GM12878 (cell line): ENCODE results near the gene XYLB. TPM values are rescaled to one million over a fixed set of nuclear protein-coding genes. Genes with fewer than 3 reads are reported as not detected.

Experiments used
- ATAC-seq: fragments of 200-7000 bp; cut with Tn5 transposase; 3 replicates; pipeline ENCODE4 v1.9.1; 2020; ENCODE audit warnings: mild to moderate bottlenecking, moderate library complexity
- BruUV-seq: library from RNA; stranded (reverse); fragments of 400-500 nt; replicated peaks from 2 replicates; lab custom pipeline; 2021; lab: Mats Ljungman, UMichigan
- CTCF ChIA-PET: fragments of 300-600 bp; sonication (Branson Sonifier 250); formaldehyde crosslinking; extraction: SDS; loops from one replicate; lab custom pipeline; 2021; ENCODE audit warnings: inconsistent platforms; lab: Yijun Ruan, JAX
- POLR2A ChIA-PET: fragments of 350-600 bp; formaldehyde crosslinking; extraction: SDS; loops from one replicate; lab custom pipeline; 2021; ENCODE audit warnings: inconsistent platforms; lab: Charles Lee
- RAD21 ChIA-PET: fragments of 300-600 bp; sonication (Branson Sonifier 250); formaldehyde crosslinking; loops from one replicate; lab custom pipeline; 2023; ENCODE audit warnings: antibody characterized with exemption; ENCODE audit not compliant: unreplicated experiment; lab: Charles Lee
- SMC1A ChIA-PET: fragments of 300-600 bp; sonication (Branson Sonifier 250); formaldehyde crosslinking; loops from one replicate; lab custom pipeline; 2023; ENCODE audit not compliant: unreplicated experiment, uncharacterized antibody; lab: Charles Lee
- DNase-seq: peaks from one replicate; pipeline ENCODE4 v3.0.0-alpha.2; 2011; ENCODE audit warnings: low read depth, low spot score
- FAIRE-seq: peaks from 3 replicates; lab custom pipeline; 2011; peaks lifted over from hg19 to GRCh38; lab: Jason Lieb, UNC
- H2AFZ ChIP-seq: 2 replicates; pipeline ENCODE4 v1.6.0; 2011; ENCODE audit warnings: low read depth, low read length, control low read depth; ENCODE audit not compliant: control insufficient read depth
- H3K27ac ChIP-seq: 2 replicates; pipeline ENCODE4 v1.5.1; 2011; ENCODE audit warnings: control low read depth; ENCODE audit not compliant: control insufficient read depth, insufficient read depth
- H3K27me3 ChIP-seq, 2 experiments: replicated peaks in 1 of 2; 2 replicates each; pipeline versions ENCODE4 v1.6.0 to v1.6.1; 2011; ENCODE audit warnings: low read length in 1 of 2; ENCODE audit not compliant: control insufficient read depth in 2 of 2, insufficient read depth in 2 of 2
- H3K36me3 ChIP-seq, 2 experiments: 2 replicates each; pipeline ENCODE4 v1.5.1; 2011; ENCODE audit warnings: low read length in 1 of 2; ENCODE audit not compliant: control insufficient read depth in 2 of 2, insufficient read depth in 2 of 2
- H3K4me1 ChIP-seq: 2 replicates; pipeline ENCODE4 v1.6.1; 2011; ENCODE audit warnings: mild to moderate bottlenecking, low read length, moderate library complexity, mixed read lengths; ENCODE audit not compliant: control insufficient read depth, insufficient read depth
- H3K4me2 ChIP-seq: 2 replicates; pipeline ENCODE4 v1.6.0; 2011; ENCODE audit warnings: control low read depth; ENCODE audit not compliant: control insufficient read depth, insufficient read depth
- H3K4me3 ChIP-seq: fragments of 200-600 bp; sonication (generic); 2 replicates; pipeline ENCODE4 v1.5.1; 2016
- H3K79me2 ChIP-seq: 2 replicates; pipeline ENCODE4 v1.6.0; 2011; ENCODE audit warnings: low read length; ENCODE audit not compliant: control insufficient read depth, insufficient read depth
- H3K9ac ChIP-seq: 2 replicates; pipeline ENCODE4 v1.8.0; 2011; ENCODE audit warnings: low read length, control low read depth, mixed read lengths; ENCODE audit not compliant: control insufficient read depth, insufficient read depth
- H3K9me3 ChIP-seq: replicated peaks from 3 replicates; pipeline ENCODE4 v1.5.1; 2011; ENCODE audit warnings: mild to moderate bottlenecking, low read length; ENCODE audit not compliant: control insufficient read depth, insufficient read depth
- H4K20me1 ChIP-seq: 2 replicates; pipeline ENCODE4 v1.6.0; 2011; ENCODE audit not compliant: control insufficient read depth, insufficient read depth
- BCL3 ChIP-seq: IDR thresholded peaks from 2 replicates; pipeline ENCODE4 v1.6.1; 2011; ENCODE audit warnings: borderline replicate concordance, low read depth, mild to moderate bottlenecking, moderate library complexity, low read length; ENCODE audit not compliant: insufficient read depth, poor library complexity, severe bottlenecking
- BCLAF1 ChIP-seq: fragments of 450-650 bp; IDR thresholded peaks from 2 replicates; pipeline ENCODE4 v1.6.1; 2017; ENCODE audit warnings: antibody characterized with exemption, mild to moderate bottlenecking, moderate library complexity
- EED ChIP-seq: sonication (generic); IDR thresholded peaks from 2 replicates; pipeline ENCODE4 v1.6.1; 2016; ENCODE audit warnings: antibody characterized with exemption, low read depth
- ELK1 ChIP-seq: IDR thresholded peaks from 2 replicates; pipeline ENCODE4 v1.6.1; 2012; ENCODE audit warnings: low read depth, low read length, improper control_type of control experiment
- FOXK2 ChIP-seq: fragments of 450-650 bp; IDR thresholded peaks from 2 replicates; pipeline ENCODE4 v1.6.1; 2017; ENCODE audit warnings: mild to moderate bottlenecking, moderate library complexity
- FOXM1 ChIP-seq: IDR thresholded peaks from 2 replicates; pipeline ENCODE4 v1.6.1; 2012; ENCODE audit warnings: low read depth, mild to moderate bottlenecking, inconsistent platforms, low read length, moderate library complexity
- HDAC2 ChIP-seq: fragments of 200-600 bp; sonication (generic); IDR thresholded peaks from 2 replicates; pipeline ENCODE4 v1.6.1; 2017
- RFX5 ChIP-seq: IDR thresholded peaks from 2 replicates; pipeline ENCODE4 v1.6.1; 2011; ENCODE audit warnings: low read depth, low read length, improper control_type of control experiment
- SREBF2 ChIP-seq: IDR thresholded peaks from 2 replicates; pipeline ENCODE4 v1.6.1; 2012; ENCODE audit warnings: mild to moderate bottlenecking, low read length
- USF2 ChIP-seq: IDR thresholded peaks from 2 replicates; pipeline ENCODE4 v1.6.1; 2011; ENCODE audit warnings: low read depth, low read length, improper control_type of control experiment, borderline replicate concordance
- YY1 ChIP-seq: IDR thresholded peaks from 2 replicates; pipeline ENCODE4 v1.6.1; 2011; ENCODE audit warnings: low read depth, mild to moderate bottlenecking, low read length
- ZNF687 ChIP-seq: fragments of 450-650 bp; IDR thresholded peaks from 2 replicates; pipeline ENCODE4 v1.6.1; 2017; ENCODE audit warnings: mild to moderate bottlenecking, moderate library complexity
- WGBS: methylation state at CpG from one replicate; pipeline ENCODE4 v1.1.6; 2016; ENCODE audit warnings: low lambda C conversion rate; ENCODE audit not compliant: insufficient replicate concordance, insufficient coverage; ENCODE audit errors: missing lambda C conversion rate; 5-methylcytosine and 5-hydroxymethylcytosine counted together
- in situ Hi-C: fragments of 300-500 bp; cut with MboI; formaldehyde crosslinking; loops from 9 replicates; pipeline ENCODE4 v1.14.3; 2018; ENCODE audit warnings: mixed read lengths
- intact Hi-C: fragments of 100-400 bp; cut with micrococcal nuclease; formaldehyde crosslinking; loops from one replicate; pipeline ENCODE4 v1.14.2; 2022; ENCODE audit not compliant: unreplicated experiment
- polyA plus RNA-seq, 11 experiments: library from polyadenylated mRNA; depleted of rRNA in 4 of 11; unstranded in 6 of 11; stranded (reverse) in 5 of 11; fragments of >200 nt; fragmentation: Nextera tagmentation in 4 of 11; fragmentation: Illumina TruSeq in 1 of 11; extraction: Ambion mirVana in 4 of 11; extraction: Trizol in 1 of 11; gene quantifications; 1 replicate in 1 of 11; 2 replicates in 10 of 11; pipeline versions ENCODE4 v1.2.1 to v1.2.3, GENCODE V29; 2011 to 2016; ENCODE audit warnings: inconsistent platforms in 2 of 11, missing spikeins in 2 of 11, low read depth in 1 of 11
- total RNA-seq, 4 experiments: library from RNA; depleted of rRNA in 3 of 4; stranded (reverse); fragments of >200 nt in 3 of 4; fragmentation: Illumina TruSeq in 1 of 4; extraction: Trizol in 1 of 4; gene quantifications; 2 replicates each; pipeline versions ENCODE4 v1.2.1 to v1.2.3, GENCODE V29; 2013 to 2021

XYLB gene
- total and polyA plus RNA-seq, 10 of the 15 experiments (the other 5 are each of a cell fraction or from before 2014, with no cell fraction given) = 0.60 to 6.1 (median 3.5) TPM

GRCh38 chr3:38369186-38369585 lies 22.6 kb downstream of the XYLB start (continued):
- TF ChIP-seq ZNF687 = no peak
- TF ChIP-seq HDAC2 = no peak
- no peak for TF ChIP-seq ELK1

GRCh38 chr3:38370149-38370548 lies 23.6 kb downstream of the XYLB start:
- BruUV-seq = no TSS peak
- Histone ChIP-seq H3K9ac (no peak overlapping the region), H3K27me3 (no peaks in the 10 kb centered on the region), H2AFZ (no peak overlapping the region), H3K27ac (no peak overlapping the region), H3K4me3 (no peak overlapping the region), H3K4me1 (peaks cover 3% of the 10 kb centered on the region; the same call in 1 of the 2 replicates), H3K9me3 (no peaks in the 10 kb centered on the region), H3K36me3 (peaks cover 0 to 8% of the 10 kb centered on the region in 2 experiments; a peak in 2 of 4 replicates), H3K79me2 (no peaks in the 10 kb centered on the region), H3K4me2 (no peak overlapping the region), H4K20me1 (no peaks in the 10 kb centered on the region)
- ATAC-seq = no peak
- 81% methylated on average over 2 of the region's 2 CpGs for WGBS
- ChIA-PET SMC1A (no interaction called here), POLR2A (interaction anchor here (0.6 kb wide), 2 partner anchors 252 to 470 kb away, joined by 3 read pairs; no protein-coding TSS in a partner anchor), RAD21 (no interaction called here), CTCF (interaction anchor here (1.3 kb wide), 1 partner anchor 239 kb away, joined by 3 read pairs; no protein-coding TSS in a partner anchor)
- intact Hi-C loops = no loop called here
- no peak for DNase-seq
- FAIRE-seq = no peak
- in situ Hi-C loops = no loop called here
- TF ChIP-seq EED = no peak
- TF ChIP-seq BCLAF1 = no peak
- TF ChIP-seq FOXM1 = no peak
- no peak for TF ChIP-seq SREBF2
- TF ChIP-seq RFX5 = no peak
- no peak for TF ChIP-seq FOXK2
- TF ChIP-seq YY1 = no peak
- no peak for TF ChIP-seq BCL3
- no peak for TF ChIP-seq USF2
